Ascending aorta (tissue), 2 donors: ENCODE results near the gene NAXD. TPM values are rescaled to one million over a fixed set of nuclear protein-coding genes. Genes with fewer than 3 reads are reported as not detected.

Source experiments
- DNase-seq, 2 donors: peaks; one replicate each; pipeline ENCODE4 v3.0.0-alpha.2; 2019; ENCODE audit warnings: low spot score in 2 of 2
- H3K27ac ChIP-seq, 2 donors: fragments of 200-600 bp; sonication (generic); one replicate each; pipeline ENCODE4 v1.5.1; 2016 to 2017; ENCODE audit warnings: mild to moderate bottlenecking in 1 of 2
- H3K27me3 ChIP-seq: fragments of 200-600 bp; sonication (generic); one replicate; pipeline ENCODE4 v1.5.1; 2017
- H3K36me3 ChIP-seq, 2 donors: fragments of 200-600 bp; sonication (generic); one replicate each; pipeline ENCODE4 v1.5.1; 2016
- H3K4me1 ChIP-seq, 2 donors: fragments of 200-600 bp; sonication (generic); one replicate each; pipeline ENCODE4 v1.5.1; 2016 to 2017; ENCODE audit warnings: mild to moderate bottlenecking in 1 of 2
- H3K4me3 ChIP-seq, 2 donors: fragments of 200-600 bp; sonication (generic); one replicate each; pipeline ENCODE4 v1.5.1; 2016 to 2017; ENCODE audit warnings: mild to moderate bottlenecking in 1 of 2
- H3K9me3 ChIP-seq, 2 donors: fragments of 200-600 bp; sonication (generic); one replicate each; pipeline ENCODE4 v1.5.1; 2016
- CTCF ChIP-seq, 3 experiments: fragments of 200-600 bp in 2 of 3; fragments of 450-650 bp in 1 of 3; sonication (generic) in 2 of 3; IDR thresholded peaks; one replicate each; pipeline ENCODE4 v1.5.1; 2016 to 2019; ENCODE audit warnings: antibody characterized with exemption in 3 of 3, mild to moderate bottlenecking in 1 of 3, moderate library complexity in 1 of 3
- intact Hi-C: fragments of 100-400 bp; cut with DNase I; formaldehyde crosslinking; loops from one replicate; pipeline ENCODE4 v1.15.1; 2023
- total RNA-seq: library from RNA; depleted of rRNA; stranded (reverse); fragments of >200 nt; gene quantifications from one replicate; pipeline ENCODE4 v1.1.0, GENCODE V29; 2016

NAXD gene
- total RNA-seq, 1 donor from 2014 or later = 1.9 TPM

- Histone ChIP-seq H3K27me3 (no peaks in the 10 kb centered on the region), H3K9me3 (no peaks in the 10 kb centered on the region), H3K4me3 (no peak overlapping the region), H3K4me1 (peaks cover 0 to 4% of the 10 kb centered on the region in 2 donors), H3K27ac (no peak overlapping the region), H3K36me3 (peaks cover 69 to 91% of the 10 kb centered on the region in 2 donors)
- intact Hi-C loops = loop anchor here (5.0 kb wide), 1 partner anchor 77 kb away; no protein-coding TSS in a partner anchor
- DNase-seq = no peak
- TF ChIP-seq CTCF (IDR thresholded peaks at IDR 0.05) = no peak
Observed at GRCh38 chr13:110640591-110641029, 25.3 kb downstream of the NAXD start.

GRCh38 chr13:110641055-110642015, 26.0 kb downstream of the NAXD start:
- intact Hi-C loops = loop anchor here (5.0 kb wide), 1 partner anchor 76 kb away; no protein-coding TSS in a partner anchor
- Histone ChIP-seq H3K4me1 (peaks cover 0 to 4% of the 10 kb centered on the region in 2 donors), H3K27ac (no peak overlapping the region), H3K36me3 (peaks cover 62 to 87% of the 10 kb centered on the region in 2 donors), H3K27me3 (no peaks in the 10 kb centered on the region), H3K9me3 (no peaks in the 10 kb centered on the region), H3K4me3 (no peak overlapping the region)
- TF ChIP-seq CTCF (IDR thresholded peaks at IDR 0.05) = no peak
- no peak for DNase-seq

- peaks cover 52 to 76% of the 10 kb centered on the region in 2 donors for H3K36me3 ChIP-seq
- intact Hi-C loops = loop anchor here (5.0 kb wide), 1 partner anchor 75 kb away; no protein-coding TSS in a partner anchor
- H3K27me3 ChIP-seq = no peaks in the 10 kb centered on the region
- no peak overlapping the region for H3K4me3 ChIP-seq
- DNase-seq = no peak
- no peak for TF ChIP-seq CTCF (IDR thresholded peaks at IDR 0.05)
- H3K27ac ChIP-seq = no peak overlapping the region
- no peaks in the 10 kb centered on the region for H3K9me3 ChIP-seq
- peaks cover 0 to 4% of the 10 kb centered on the region in 2 donors for H3K4me1 ChIP-seq
Observed at GRCh38 chr13:110642291-110642981, 27.1 kb downstream of the NAXD start.

- H3K4me1 ChIP-seq = peaks cover 0 to 4% of the 10 kb centered on the region in 2 donors
- intact Hi-C loops = loop anchor here (5.0 kb wide), 1 partner anchor 74 kb away; no protein-coding TSS in a partner anchor
- H3K36me3 ChIP-seq = peaks cover 43 to 67% of the 10 kb centered on the region in 2 donors
- H3K4me3 ChIP-seq = no peak overlapping the region
- no peaks in the 10 kb centered on the region for H3K27me3 ChIP-seq
- DNase-seq = peak in 1 of 2 donors; percentile 60
- H3K27ac ChIP-seq = no peak overlapping the region
- no peaks in the 10 kb centered on the region for H3K9me3 ChIP-seq
- TF ChIP-seq CTCF (IDR thresholded peaks at IDR 0.05) = no peak
Observed at GRCh38 chr13:110643324-110643723, 28.0 kb downstream of the NAXD start.

GRCh38 chr13:110643768-110644421, 28.6 kb downstream of the NAXD start:
- H3K4me1 ChIP-seq = peaks cover 0 to 4% of the 10 kb centered on the region in 2 donors
- intact Hi-C loops = loop anchor here (5.0 kb wide), 1 partner anchor 73 kb away; no protein-coding TSS in a partner anchor
- no peak overlapping the region for H3K27ac ChIP-seq
- H3K27me3 ChIP-seq = no peaks in the 10 kb centered on the region
- H3K4me3 ChIP-seq = no peak overlapping the region
- H3K9me3 ChIP-seq = no peaks in the 10 kb centered on the region
- DNase-seq = peak in 1 of 2 donors; percentile 46
- peaks cover 38 to 61% of the 10 kb centered on the region in 2 donors for H3K36me3 ChIP-seq
- TF ChIP-seq CTCF (IDR thresholded peaks at IDR 0.05) = no peak
